Measurements from ENCODE around the gene MRPS26.

GRCh38 chr20:3092611-3093379, 46.9 kb downstream of the MRPS26 start:
- TF ChIP-seq, protein P1, sequence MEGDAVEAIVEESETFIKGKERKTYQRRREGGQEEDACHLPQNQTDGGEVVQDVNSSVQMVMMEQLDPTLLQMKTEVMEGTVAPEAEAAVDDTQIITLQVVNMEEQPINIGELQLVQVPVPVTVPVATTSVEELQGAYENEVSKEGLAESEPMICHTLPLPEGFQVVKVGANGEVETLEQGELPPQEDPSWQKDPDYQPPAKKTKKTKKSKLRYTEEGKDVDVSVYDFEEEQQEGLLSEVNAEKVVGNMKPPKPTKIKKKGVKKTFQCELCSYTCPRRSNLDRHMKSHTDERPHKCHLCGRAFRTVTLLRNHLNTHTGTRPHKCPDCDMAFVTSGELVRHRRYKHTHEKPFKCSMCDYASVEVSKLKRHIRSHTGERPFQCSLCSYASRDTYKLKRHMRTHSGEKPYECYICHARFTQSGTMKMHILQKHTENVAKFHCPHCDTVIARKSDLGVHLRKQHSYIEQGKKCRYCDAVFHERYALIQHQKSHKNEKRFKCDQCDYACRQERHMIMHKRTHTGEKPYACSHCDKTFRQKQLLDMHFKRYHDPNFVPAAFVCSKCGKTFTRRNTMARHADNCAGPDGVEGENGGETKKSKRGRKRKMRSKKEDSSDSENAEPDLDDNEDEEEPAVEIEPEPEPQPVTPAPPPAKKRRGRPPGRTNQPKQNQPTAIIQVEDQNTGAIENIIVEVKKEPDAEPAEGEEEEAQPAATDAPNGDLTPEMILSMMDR (IDR thresholded peaks at IDR 0.05) = no peak
- TF ChIP-seq CBFB (CRISPR knock-in tag; IDR thresholded peaks at IDR 0.05; ENCODE audit: low read depth) = no peak
- no peak for TF ChIP-seq CREM (CRISPR knock-in tag; IDR thresholded peaks at IDR 0.05)
- no peak for TF ChIP-seq CREB1 (CRISPR knock-in tag; IDR thresholded peaks at IDR 0.05)
- TF ChIP-seq, protein P2, sequence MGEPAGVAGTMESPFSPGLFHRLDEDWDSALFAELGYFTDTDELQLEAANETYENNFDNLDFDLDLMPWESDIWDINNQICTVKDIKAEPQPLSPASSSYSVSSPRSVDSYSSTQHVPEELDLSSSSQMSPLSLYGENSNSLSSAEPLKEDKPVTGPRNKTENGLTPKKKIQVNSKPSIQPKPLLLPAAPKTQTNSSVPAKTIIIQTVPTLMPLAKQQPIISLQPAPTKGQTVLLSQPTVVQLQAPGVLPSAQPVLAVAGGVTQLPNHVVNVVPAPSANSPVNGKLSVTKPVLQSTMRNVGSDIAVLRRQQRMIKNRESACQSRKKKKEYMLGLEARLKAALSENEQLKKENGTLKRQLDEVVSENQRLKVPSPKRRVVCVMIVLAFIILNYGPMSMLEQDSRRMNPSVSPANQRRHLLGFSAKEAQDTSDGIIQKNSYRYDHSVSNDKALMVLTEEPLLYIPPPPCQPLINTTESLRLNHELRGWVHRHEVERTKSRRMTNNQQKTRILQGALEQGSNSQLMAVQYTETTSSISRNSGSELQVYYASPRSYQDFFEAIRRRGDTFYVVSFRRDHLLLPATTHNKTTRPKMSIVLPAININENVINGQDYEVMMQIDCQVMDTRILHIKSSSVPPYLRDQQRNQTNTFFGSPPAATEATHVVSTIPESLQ (CRISPR knock-in tag; IDR thresholded peaks at IDR 0.05) = no peak
- no peak for TF ChIP-seq SMAD3 (CRISPR knock-in tag; IDR thresholded peaks at IDR 0.05; ENCODE audit: borderline replicate concordance)
- TF ChIP-seq IRF1 (CRISPR knock-in tag; IDR thresholded peaks at IDR 0.05) = no peak

Data from WTC11 (cell line).